CD4-positive, CD25-positive, alpha-beta regulatory T cell (primary cell): ENCODE data around the gene PTPRT. TPM values are rescaled to one million over a fixed set of nuclear protein-coding genes. Genes with fewer than 3 reads are reported as not detected.
"Not testable (repeated sequence)": the region's sequence is repeated elsewhere in the genome, so short reads cannot be mapped to it uniquely, and the experiment has no call there.

Source experiments
- ATAC-seq, 2 donors: fragments of 150-1000 bp; cut with Tn5 transposase; one replicate each; pipeline ENCODE4 v1.10.0; 2021; ENCODE audit warnings: low read depth in 2 of 2, moderate number of reproducible peaks in 2 of 2, moderate library complexity in 1 of 2
- DNase-seq, 3 donors: peaks; one replicate each; pipeline versions ENCODE4 v3.0.0 to v3.0.0-alpha.2; 2012 to 2022; ENCODE audit warnings: mixed read lengths in 1 of 3
- H3K27ac ChIP-seq: one replicate; pipeline ENCODE4 v1.7.0; 2013; ENCODE audit warnings: mild to moderate bottlenecking, low read length; ENCODE audit not compliant: insufficient read depth, poor library complexity, severe bottlenecking
- H3K27me3 ChIP-seq: one replicate; pipeline ENCODE4 v1.7.0; 2013; ENCODE audit warnings: low read length; ENCODE audit not compliant: control insufficient read depth, insufficient read depth
- H3K36me3 ChIP-seq: one replicate; pipeline ENCODE4 v1.7.0; 2013; ENCODE audit warnings: mild to moderate bottlenecking, low read length, moderate library complexity; ENCODE audit not compliant: control insufficient read depth, insufficient read depth
- H3K4me1 ChIP-seq: 2 replicates; pipeline ENCODE4 v1.7.0; 2013; ENCODE audit warnings: mild to moderate bottlenecking, low read length; ENCODE audit not compliant: insufficient read depth, control insufficient read depth, poor library complexity, severe bottlenecking
- H3K4me3 ChIP-seq: one replicate; pipeline ENCODE4 v1.7.0; 2013; ENCODE audit warnings: low read depth, mild to moderate bottlenecking, low read length, moderate library complexity
- H3K9me3 ChIP-seq, 2 experiments: 1 replicate in 1 of 2; 2 replicates in 1 of 2; pipeline ENCODE4 v1.7.0; 2013; ENCODE audit warnings: low read length in 2 of 2, mild to moderate bottlenecking in 1 of 2, moderate library complexity in 1 of 2; ENCODE audit not compliant: control insufficient read depth in 2 of 2
- H3K27ac Mint-ChIP-seq, 3 donors: one replicate each; pipeline ENCODE4 v1.8.0; 2020 to 2022; ENCODE audit warnings: mild to moderate bottlenecking in 3 of 3, mixed read lengths in 3 of 3, moderate library complexity in 2 of 3
- H3K27me3 Mint-ChIP-seq: one replicate; pipeline ENCODE4 v1.8.0; 2022; ENCODE audit warnings: mild to moderate bottlenecking, mixed read lengths
- H3K36me3 Mint-ChIP-seq: one replicate; pipeline ENCODE4 v1.8.0; 2020; ENCODE audit warnings: mixed read lengths
- H3K4me1 Mint-ChIP-seq, 4 donors: one replicate each; pipeline ENCODE4 v1.8.0; 2020 to 2022; ENCODE audit warnings: mixed read lengths in 4 of 4, mild to moderate bottlenecking in 1 of 4
- H3K4me3 Mint-ChIP-seq, 4 donors: one replicate each; pipeline ENCODE4 v1.8.0; 2020 to 2022; ENCODE audit warnings: mild to moderate bottlenecking in 4 of 4, mixed read lengths in 4 of 4, moderate library complexity in 3 of 4
- H3K9me3 Mint-ChIP-seq, 7 donors: one replicate each; pipeline ENCODE4 v1.8.0; 2020 to 2022; ENCODE audit warnings: mixed read lengths in 7 of 7, mild to moderate bottlenecking in 3 of 7, moderate library complexity in 2 of 7
- polyA plus RNA-seq, 4 donors: library from polyadenylated mRNA; unstranded; fragments of 300-500 nt; fragmentation: Illumina TruSeq; gene quantifications; one replicate each; pipeline ENCODE4 v1.2.3, GENCODE V29; 2021
- total RNA-seq: library from RNA; stranded (reverse); gene quantifications from one replicate; pipeline ENCODE4 v1.2.3, GENCODE V29; 2022

The PTPRT gene
- total and polyA plus RNA-seq, 5 donors from 2014 or later: not detected

DNA sequence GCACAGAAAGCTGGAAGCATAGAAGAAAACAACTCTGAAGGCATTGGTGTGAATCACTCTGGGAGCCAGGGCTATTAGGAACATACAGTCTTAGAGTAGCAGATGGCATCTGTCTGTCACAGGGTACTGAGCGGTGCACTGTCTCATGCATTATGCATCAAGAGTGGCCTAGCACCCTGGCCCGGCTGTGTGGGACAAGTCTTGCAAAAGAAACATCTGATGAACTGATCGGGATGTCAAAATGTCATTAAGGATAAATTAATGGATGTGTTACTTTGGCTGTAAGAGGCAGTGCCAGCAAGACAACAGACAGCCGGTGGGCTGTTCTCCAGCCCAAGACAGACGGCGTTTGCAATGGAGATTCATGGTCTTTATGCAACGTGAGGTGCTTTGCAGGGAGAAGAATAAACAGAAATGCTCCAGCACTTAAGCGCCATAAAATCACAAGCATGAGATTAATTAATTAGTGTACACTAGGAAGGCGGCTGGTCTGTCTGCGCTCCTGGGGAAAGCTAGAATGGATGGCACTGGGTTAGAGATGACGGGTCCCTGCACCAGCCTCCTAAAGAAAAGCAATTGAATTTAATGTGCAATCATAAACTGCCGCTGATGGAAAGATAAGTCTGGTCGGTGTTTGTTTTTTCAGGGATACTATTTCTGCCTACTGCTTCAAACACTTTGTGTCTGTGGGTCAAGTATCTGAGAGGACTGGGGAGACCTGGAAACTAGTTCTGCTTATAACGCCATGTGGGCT is 970.9 kb downstream of the PTPRT start:
- H3K4me3 Mint-ChIP-seq: no peak overlapping the region
- H3K27ac Mint-ChIP-seq: no peak overlapping the region
- Histone ChIP-seq H3K9me3 (no peaks in the 10 kb centered on the region), H3K27ac (no peak overlapping the region), H3K4me1 (no peaks in the 10 kb centered on the region), H3K36me3 (no peaks in the 10 kb centered on the region), H3K27me3 (no peaks in the 10 kb centered on the region), H3K4me3 (no peak overlapping the region)
- DNase-seq: no peak
- H3K9me3 Mint-ChIP-seq: peaks cover 0 to 5% (median 3%) of the 10 kb centered on the region in 7 donors
- no peaks in the 10 kb centered on the region for H3K36me3 Mint-ChIP-seq
- ATAC-seq: no peak
- H3K27me3 Mint-ChIP-seq: no peaks in the 10 kb centered on the region
- H3K4me1 Mint-ChIP-seq: no peaks in the 10 kb centered on the region

- Histone ChIP-seq H3K36me3 (no peaks in the 10 kb centered on the region), H3K27ac (no peak overlapping the region), H3K9me3 (no peaks in the 10 kb centered on the region), H3K27me3 (no peaks in the 10 kb centered on the region), H3K4me3 (no peak overlapping the region), H3K4me1 (no peaks in the 10 kb centered on the region)
- Mint-ChIP-seq H3K27me3 (no peaks in the 10 kb centered on the region), H3K36me3 (no peaks in the 10 kb centered on the region), H3K9me3 (peaks cover 0 to 5% (median 3%) of the 10 kb centered on the region in 7 donors), H3K4me3 (no peak overlapping the region), H3K27ac (no peak overlapping the region), H3K4me1 (no peaks in the 10 kb centered on the region)
- ATAC-seq (no peak), DNase-seq (no peak)
These were observed 975.6 kb downstream of the PTPRT start for GRCh38 chr20:42214074-42214473.

- peaks cover 0 to 7% (median 4%) of the 10 kb centered on the region in 7 donors for H3K9me3 Mint-ChIP-seq
- no peak overlapping the region for H3K27ac Mint-ChIP-seq
- Histone ChIP-seq H3K4me1 (no peaks in the 10 kb centered on the region), H3K27me3 (no peaks in the 10 kb centered on the region), H3K36me3 (no peaks in the 10 kb centered on the region), H3K9me3 (no peaks in the 10 kb centered on the region), H3K27ac (no peak overlapping the region), H3K4me3 (no peak overlapping the region)
- no peak for ATAC-seq
- H3K4me1 Mint-ChIP-seq: no peaks in the 10 kb centered on the region
- H3K36me3 Mint-ChIP-seq: no peaks in the 10 kb centered on the region
- H3K4me3 Mint-ChIP-seq: no peak overlapping the region
- DNase-seq: no peak
- H3K27me3 Mint-ChIP-seq: no peaks in the 10 kb centered on the region
These were observed 977.3 kb downstream of the PTPRT start for GRCh38 chr20:42212391-42212790.

DNA sequence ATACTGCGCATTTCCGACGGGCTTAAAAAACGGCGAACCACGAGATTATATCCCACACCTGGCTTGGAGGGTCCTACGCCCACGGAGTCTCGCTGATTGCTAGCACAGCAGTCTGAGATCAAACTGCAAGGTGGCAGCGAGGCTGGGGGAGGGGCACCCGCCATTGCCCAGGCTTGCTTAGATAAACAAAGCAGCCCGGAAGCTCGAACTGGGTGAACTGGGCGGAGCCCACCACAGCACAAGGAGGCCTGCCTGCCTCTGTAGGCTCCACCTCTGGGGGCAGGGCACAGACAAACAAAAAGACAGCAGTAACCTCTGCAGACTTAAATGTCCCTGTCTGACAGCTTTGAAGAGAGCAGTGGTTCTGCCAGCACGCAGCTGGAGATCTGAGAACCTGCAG is 983.1 kb downstream of the PTPRT start:
- H3K27me3 ChIP-seq, DNase-seq, H3K4me1 ChIP-seq, H3K4me1 Mint-ChIP-seq, H3K36me3 ChIP-seq, H3K36me3 Mint-ChIP-seq, H3K27ac ChIP-seq, H3K4me3 ChIP-seq, H3K9me3 ChIP-seq, H3K4me3 Mint-ChIP-seq, ATAC-seq, H3K27me3 Mint-ChIP-seq, H3K9me3 Mint-ChIP-seq, H3K27ac Mint-ChIP-seq: not testable (repeated sequence)

DNA sequence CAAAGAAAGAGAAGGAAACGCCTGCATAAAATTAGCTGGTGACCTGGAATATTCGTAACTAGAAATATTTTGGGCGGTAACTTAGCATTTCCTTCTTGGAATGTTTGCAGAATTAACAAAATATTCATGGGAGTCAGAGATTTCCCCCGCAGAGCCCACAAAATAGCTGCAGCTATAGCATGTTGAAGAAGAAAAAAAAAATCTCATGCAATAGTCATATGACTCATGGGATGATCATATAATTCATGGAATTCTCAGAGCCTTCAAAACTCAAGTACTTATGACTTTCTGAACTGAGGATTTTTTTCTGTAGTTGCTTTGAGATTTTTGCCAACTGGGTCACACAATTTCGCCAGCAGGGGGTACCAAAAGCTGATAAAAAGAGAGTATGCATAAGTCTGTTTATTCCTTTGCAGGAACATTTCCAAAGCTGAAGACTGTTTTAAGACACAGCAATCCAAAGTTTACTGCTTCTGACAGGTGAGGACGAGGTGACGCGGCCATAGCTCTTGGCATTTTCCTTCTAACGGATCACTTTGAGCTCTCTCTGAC is 985.5 kb downstream of the PTPRT start:
- H3K9me3 ChIP-seq: no peaks in the 10 kb centered on the region
- H3K36me3 ChIP-seq: no peaks in the 10 kb centered on the region
- no peak overlapping the region for H3K4me3 ChIP-seq
- Mint-ChIP-seq H3K27me3 (no peaks in the 10 kb centered on the region), H3K4me3 (no peak overlapping the region), H3K36me3 (no peaks in the 10 kb centered on the region), H3K4me1 (no peaks in the 10 kb centered on the region), H3K9me3 (peaks cover 0 to 7% (median 2%) of the 10 kb centered on the region in 7 donors), H3K27ac (no peak overlapping the region)
- ATAC-seq: no peak
- H3K27me3 ChIP-seq: no peaks in the 10 kb centered on the region
- DNase-seq: no peak
- no peaks in the 10 kb centered on the region for H3K4me1 ChIP-seq
- no peak overlapping the region for H3K27ac ChIP-seq

DNA sequence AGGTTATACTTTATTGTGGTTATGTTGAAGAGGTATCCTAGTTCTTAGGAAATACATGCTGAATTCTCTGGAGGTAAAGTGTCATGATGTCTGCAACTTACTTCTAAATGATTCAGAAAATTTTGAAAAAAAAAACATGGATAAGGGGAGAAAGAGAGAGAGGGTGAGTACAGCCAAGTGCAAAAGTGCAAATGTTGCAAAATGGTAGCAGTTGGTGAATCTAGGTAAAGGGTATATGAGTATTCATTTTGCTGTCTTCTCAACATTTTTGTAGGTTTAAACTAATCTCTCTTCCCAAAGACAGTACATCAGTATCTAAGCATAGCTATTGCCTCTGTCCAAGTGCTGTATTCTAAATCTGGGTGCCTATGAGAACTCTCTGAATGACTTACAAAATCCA is 992.1 kb downstream of the PTPRT start:
- DNase-seq (no peak), ATAC-seq (no peak)
- H3K27ac ChIP-seq: no peak overlapping the region
- no peaks in the 10 kb centered on the region for H3K27me3 Mint-ChIP-seq
- no peak overlapping the region for H3K4me3 Mint-ChIP-seq
- H3K36me3 ChIP-seq: no peaks in the 10 kb centered on the region
- no peaks in the 10 kb centered on the region for H3K36me3 Mint-ChIP-seq
- no peak overlapping the region for H3K27ac Mint-ChIP-seq
- no peaks in the 10 kb centered on the region for H3K4me1 ChIP-seq
- H3K9me3 Mint-ChIP-seq: peaks cover 0 to 4% (median 0%) of the 10 kb centered on the region in 7 donors
- no peak overlapping the region for H3K4me3 ChIP-seq
- no peaks in the 10 kb centered on the region for H3K4me1 Mint-ChIP-seq
- no peaks in the 10 kb centered on the region for H3K9me3 ChIP-seq
- H3K27me3 ChIP-seq: no peaks in the 10 kb centered on the region

- no peak overlapping the region for H3K27ac Mint-ChIP-seq
- no peak overlapping the region for H3K4me3 Mint-ChIP-seq
- ATAC-seq: no peak
- H3K4me1 Mint-ChIP-seq: no peaks in the 10 kb centered on the region
- H3K4me3 ChIP-seq: no peak overlapping the region
- no peaks in the 10 kb centered on the region for H3K4me1 ChIP-seq
- H3K36me3 ChIP-seq: no peaks in the 10 kb centered on the region
- peaks cover 2 to 6% (median 3%) of the 10 kb centered on the region in 7 donors for H3K9me3 Mint-ChIP-seq
- DNase-seq: no peak
- no peaks in the 10 kb centered on the region for H3K9me3 ChIP-seq
- no peaks in the 10 kb centered on the region for H3K27me3 ChIP-seq
- H3K27ac ChIP-seq: no peak overlapping the region
- H3K36me3 Mint-ChIP-seq: no peaks in the 10 kb centered on the region
- no peaks in the 10 kb centered on the region for H3K27me3 Mint-ChIP-seq
These were observed 996.6 kb downstream of the PTPRT start for GRCh38 chr20:42193119-42193518.

DNA sequence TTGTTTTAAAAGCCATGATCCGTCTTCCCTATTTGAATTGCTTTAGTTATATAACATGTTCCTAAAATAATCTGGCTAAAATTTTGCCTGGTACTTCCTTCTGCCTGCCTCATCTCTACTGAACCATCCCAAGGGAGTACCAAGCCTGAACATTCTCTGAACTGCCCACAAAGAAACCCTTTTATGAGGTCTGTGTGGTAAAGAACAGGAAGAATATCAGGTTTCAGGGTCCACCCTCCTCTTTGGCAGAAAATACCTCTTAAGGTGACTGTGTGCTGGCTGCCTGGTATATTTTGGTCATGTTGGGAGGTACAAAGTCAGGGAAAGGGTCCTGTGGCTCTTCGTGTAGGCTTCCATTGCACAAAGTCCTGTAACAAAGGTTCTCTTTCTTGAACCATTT is 997.4 kb downstream of the PTPRT start:
- no peaks in the 10 kb centered on the region for H3K4me1 Mint-ChIP-seq
- H3K27me3 Mint-ChIP-seq: no peaks in the 10 kb centered on the region
- no peaks in the 10 kb centered on the region for H3K4me1 ChIP-seq
- no peaks in the 10 kb centered on the region for H3K9me3 ChIP-seq
- no peaks in the 10 kb centered on the region for H3K27me3 ChIP-seq
- peaks cover 3 to 6% (median 4%) of the 10 kb centered on the region in 7 donors for H3K9me3 Mint-ChIP-seq
- ATAC-seq (no peak), DNase-seq (no peak)
- peak overlapping the region in 1 of 3 donors; percentile 58 for H3K27ac Mint-ChIP-seq
- no peak overlapping the region for H3K4me3 Mint-ChIP-seq
- H3K36me3 ChIP-seq: no peaks in the 10 kb centered on the region
- H3K27ac ChIP-seq: no peak overlapping the region
- H3K4me3 ChIP-seq: no peak overlapping the region
- no peaks in the 10 kb centered on the region for H3K36me3 Mint-ChIP-seq
